ENCODE results near the gene YJU2.
"Not testable (repeated sequence)": the region's sequence is repeated elsewhere in the genome, so short reads cannot be mapped to it uniquely, and the experiment has no call there.

Gene YJU2

DNA sequence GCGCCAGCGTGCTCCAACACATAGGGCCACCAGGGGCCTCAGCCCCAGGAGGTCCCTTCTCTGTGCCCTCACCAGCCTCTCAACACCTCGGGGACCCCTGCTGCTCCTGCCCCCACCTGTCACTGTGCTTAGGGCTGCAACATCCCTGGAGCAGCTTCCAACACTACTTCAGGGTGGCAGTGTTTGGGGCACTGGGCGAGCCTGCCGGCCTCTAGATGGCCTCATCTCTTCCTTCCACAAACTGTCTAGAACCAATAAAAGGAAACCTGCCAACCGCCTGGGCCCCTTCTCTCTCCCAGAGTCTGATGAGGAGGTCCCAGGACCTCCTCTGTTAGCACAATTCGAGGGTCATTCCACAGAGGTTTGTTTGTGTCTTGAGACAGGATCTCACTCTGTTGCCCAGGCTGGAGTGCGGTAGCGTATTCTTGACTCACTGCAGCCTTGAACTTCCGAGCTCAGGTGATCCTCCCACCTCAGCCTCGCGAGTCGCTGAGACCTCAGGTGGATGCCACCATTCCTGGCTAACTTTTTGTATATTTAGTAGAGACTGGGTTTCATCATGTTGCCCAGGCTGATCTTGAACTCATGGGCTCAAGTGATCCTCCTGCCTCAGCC lies 22.0 kb downstream of the YJU2 start:
- DNase-seq = no peak

DNA sequence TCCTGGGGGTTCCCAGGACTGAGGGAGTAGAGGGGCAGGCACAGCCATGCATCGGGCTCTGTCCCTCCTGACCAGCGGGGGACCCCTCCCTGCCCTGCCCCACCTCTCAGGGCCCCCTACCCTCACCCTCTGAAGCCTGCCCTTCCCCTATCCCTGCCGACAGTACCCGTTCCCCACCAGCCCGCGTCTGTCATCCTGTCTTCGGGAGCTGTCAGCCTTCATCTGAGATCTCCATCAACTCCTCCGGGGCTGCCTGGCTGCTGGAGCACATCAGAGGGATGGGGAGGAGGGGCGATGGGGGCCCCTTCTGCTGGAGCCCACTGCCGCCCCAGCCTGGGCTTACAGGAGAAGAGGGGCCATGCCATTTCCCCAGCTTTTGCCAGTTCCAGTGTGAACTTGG lies 26.0 kb downstream of the YJU2 start:
- no peak for DNase-seq

DNA sequence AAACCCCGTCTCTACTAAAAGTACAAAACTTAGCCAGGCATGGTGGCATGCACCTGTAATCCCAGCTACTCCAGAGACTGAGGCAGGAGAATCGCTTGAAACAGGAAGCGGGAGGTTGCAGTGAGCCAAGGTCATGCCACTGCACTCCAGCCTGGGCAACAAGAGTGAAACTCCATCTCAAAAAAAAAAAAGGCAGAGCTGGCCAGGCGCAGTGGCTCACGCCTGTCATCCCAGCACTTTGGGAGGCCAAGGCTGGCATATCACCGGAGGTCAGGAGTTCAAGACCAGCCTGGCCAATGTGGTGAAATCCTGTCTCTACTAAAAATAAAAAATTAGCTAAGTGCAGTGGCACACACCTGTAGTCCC lies 27.4 kb downstream of the YJU2 start:
- DNase-seq = not testable (repeated sequence)

DNA sequence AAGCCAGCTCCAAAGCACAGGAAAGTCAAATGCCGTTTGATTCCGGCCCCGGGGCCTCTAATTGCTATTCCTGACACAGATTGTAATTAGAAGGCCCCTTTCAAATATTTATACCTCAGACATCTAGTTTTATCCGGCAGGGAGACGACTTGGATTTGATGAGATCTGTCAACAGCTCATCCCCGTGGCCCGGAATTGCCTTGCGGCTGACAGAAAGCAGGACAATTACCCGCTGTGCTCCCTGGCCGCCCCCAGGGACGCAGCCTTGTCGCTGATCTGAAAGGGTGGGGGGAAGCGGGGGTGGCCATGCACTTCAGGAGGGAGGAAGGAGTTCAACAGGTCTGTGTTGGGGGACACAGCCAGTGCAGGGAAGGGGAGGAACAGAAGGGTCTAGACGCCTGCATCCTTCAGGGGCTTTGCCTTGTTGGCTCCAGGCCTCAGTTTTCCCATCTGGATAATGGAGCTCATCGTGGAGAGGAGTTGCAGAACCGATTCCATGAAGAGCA lies 30.4 kb downstream of the YJU2 start:
- no peak for DNase-seq

DNA sequence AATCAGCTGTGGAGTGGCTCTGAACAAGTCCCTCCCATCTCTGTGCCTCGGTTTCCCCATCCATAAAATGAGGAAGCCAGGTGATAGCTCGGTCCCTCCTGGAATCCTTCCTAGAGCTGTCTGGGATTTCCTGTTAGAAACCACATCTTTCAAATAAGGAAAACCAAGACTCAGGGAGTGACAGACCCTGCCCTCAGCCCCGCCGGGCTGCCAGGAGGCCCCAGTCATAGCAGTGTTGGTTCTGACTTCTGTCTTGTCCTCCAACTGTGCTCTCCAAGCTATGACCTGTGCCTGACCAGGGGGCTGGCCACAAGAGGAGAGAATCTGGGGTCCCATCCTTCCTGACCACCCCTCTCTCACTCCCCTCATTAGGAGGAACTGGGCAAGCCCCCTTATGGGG lies 31.1 kb downstream of the YJU2 start:
- no peak for DNase-seq

DNA sequence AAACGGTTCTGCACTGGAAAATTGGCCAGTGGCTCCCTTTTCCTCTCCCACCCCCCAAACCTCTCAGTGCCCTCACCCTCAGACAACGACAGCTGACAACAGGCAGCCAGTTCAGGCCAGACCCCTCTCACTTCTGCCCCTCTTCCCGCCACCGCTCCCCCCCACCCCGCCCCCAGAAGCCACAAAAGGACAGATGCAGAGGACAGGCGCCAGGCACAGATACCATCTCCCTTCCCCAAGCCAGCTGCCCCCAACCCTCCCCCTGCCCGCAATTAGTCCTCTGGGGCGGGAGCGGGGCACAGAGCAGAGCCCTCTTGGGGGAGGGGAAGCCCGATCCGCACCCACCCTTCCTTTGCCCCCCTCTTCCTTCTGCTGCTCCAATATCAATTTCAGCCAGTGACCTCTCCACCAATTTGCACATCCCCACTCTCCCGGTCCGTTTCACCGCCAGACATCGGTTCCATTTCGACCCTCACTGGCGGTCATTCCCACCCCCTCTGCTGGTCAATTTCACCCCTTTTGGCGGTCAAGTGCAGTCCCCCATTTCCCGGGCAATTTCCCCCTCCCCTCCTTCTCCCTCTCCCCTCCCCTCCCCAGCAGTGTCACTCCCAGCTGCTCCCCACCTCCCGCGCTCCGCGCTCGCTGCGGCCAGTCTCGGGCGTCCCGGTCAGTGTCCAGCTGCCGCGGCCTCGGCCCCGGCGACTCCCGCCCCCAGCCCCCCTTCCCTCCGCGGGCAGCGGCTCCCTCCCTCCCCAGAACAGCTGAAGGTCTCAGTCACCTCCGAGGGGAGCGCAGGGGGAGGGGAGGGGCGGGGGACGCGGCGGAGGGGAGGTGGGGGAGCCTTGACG lies 31.8 kb downstream of the YJU2 start, which contains the start of gene SHD:
Gene SHD, plus strand, starts transcription at position 848 of the 848 bp plus-strand sequence. CDS start 798 bp downstream, outside the sequence.
- DNase-seq = no peak

DNA sequence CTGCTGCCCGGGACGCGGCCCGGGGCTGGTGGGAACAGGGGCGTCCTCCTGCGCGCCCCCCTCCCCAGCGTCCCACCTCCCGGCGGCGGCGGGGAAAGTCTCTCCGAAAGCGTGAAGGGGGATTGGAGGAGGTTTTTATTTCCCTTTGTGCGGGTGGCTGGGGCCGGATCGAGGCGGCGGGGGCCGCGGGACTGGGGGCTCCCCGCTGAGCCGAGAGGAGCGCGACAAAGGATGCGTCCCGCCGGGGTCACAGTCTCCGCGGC lies 32.3 kb downstream of the YJU2 start:
- no peak for DNase-seq

DNA sequence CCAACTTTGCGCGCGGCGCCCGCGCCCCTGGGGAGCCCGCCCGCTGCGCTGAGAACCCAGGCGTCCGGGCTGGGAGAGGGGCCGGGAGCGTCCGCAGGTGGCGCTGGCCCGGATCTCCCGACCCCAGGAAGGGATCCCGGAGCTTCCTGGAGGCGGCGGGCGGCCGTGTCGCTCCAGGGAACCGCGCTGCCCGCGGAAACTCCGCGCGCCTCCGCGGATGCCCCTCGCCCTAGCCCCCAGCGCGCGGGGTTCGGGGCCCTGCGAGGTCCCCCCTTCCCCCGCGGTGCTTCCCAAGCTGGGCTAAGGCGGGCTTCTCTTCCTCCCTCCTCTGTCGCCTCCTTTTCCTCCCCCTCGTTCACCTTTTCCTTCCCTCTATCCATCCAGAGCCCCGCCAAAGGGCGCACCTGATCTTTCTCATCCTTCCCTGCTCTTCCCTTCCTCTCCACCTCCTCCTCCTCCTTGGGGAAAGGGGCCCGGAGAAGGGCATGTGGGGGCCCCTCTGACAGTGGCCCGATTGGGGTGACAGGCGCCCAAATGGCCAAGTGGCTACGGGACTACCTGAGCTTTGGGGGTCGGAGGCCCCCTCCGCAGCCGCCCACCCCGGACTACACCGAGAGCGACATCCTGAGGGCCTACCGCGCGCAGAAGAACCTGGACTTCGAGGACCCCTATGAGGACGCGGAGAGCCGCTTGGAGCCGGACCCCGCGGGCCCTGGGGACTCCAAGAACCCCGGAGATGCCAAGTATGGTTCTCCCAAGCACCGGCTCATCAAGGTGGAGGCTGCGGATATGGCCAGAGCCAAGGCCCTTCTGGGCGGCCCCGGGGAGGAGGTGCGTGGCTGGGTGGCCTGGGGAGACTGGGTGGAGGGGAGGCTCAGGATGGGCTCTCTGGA lies 32.9 kb downstream of the YJU2 start:
- no peak for DNase-seq

DNA sequence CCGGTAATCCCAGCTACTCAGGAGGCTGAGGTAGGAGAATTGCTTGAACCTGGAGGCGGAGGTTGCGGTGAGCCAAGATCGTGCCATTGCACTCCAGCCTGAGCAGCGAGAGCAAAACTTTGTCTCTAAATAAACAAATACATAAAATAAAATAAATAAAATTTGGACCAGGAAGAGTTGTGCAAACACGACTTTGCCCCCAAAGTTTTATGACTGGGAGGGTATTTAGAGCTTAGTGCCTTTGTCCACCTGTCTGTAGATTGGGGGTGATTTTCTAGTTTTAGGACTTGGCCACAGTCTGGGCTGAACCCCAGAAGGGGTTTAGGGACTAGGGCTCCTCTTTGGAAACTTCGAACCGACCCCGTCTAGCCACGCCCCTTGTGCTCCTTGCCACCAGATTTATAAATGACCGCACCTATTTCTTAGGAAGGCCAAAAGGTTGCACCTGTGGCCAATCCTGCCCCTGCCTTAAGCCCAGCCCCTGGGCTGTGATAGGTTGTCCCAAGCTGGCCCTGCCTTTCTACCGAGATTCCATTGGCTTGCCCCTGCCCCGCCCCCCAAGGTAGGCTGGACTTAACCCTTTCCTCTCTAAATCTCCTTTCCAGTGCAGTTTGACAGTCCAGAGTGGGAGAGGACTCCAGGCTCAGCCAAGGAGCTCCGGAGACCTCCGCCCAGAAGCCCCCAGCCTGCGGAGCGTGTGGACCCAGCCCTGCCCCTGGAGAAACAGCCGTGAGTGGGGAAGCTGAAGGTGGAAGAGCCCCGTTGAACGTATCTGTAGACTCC lies 37.5 kb downstream of the YJU2 start:
- DNase-seq = no peak

DNA sequence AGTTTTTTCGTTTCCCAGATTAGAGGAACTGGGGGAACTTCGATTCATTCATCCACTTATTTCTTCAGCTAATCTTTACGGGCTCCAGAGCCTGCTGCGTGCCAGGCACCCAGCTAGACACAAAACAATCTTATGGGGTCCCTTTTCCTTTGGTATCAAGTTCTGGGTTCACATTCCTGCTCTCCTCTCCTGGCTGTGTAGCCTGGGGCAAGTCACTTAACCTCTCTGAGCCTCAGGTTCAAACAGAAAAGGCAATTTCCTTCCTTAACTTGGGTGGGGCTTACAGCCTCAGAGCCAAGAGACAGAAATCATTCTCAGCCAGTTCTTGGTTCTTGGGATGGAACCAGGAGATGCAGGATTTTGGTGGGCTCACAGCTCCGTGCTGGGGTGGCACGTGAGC lies 38.1 kb downstream of the YJU2 start:
- DNase-seq = no peak

DNA sequence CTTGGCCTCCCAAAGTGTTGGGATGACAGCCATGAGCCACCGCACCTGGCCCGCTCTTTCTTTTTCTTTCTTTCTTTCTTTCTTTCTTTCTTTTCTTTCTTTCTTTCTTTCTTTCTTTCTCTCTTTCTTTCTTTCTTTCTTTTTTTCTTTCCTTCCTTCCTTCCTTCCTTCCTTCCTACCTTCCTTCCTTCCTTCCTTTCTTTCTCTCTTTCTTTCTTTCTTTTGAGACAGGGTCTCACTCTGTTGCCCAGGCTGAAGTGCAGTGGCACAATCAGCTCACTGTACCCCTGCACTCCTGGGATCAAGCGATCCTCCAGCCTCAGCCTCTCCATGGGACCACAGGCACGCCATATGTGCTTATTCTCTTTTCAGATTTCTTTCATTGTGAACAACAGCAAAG lies 39.3 kb downstream of the YJU2 start:
- DNase-seq = not testable (repeated sequence)

DNA sequence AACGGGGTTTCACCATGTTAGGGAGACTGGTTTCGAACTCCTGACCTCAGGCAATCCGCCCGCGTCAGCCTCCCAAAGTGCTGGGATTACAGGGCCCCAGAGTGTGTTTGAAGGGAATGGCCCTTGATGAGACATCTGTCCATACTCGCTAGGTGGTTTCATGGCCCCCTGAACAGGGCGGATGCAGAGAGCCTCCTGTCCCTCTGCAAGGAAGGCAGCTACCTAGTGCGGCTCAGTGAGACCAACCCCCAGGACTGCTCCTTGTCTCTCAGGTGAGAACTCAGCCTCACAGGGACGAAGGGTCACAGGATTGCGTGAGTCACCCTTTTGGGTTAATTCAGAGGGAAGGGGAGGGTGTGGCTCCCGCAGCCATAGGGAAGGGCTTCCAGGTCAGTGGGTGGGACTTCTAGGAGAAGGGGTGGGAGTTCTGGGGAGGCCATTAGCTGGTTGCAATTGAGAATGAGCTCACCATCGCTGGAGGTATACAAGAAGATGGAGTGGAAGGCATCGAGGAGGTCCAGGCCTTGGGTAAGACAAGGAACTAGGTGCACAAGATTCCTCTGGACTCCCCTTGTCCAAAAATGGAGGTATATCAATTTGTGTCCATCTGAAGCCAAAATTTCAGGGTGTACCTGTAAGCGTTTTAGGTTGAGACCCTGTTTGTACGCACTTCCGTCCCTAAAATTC lies 41.4 kb downstream of the YJU2 start:
- DNase-seq = no peak

DNA sequence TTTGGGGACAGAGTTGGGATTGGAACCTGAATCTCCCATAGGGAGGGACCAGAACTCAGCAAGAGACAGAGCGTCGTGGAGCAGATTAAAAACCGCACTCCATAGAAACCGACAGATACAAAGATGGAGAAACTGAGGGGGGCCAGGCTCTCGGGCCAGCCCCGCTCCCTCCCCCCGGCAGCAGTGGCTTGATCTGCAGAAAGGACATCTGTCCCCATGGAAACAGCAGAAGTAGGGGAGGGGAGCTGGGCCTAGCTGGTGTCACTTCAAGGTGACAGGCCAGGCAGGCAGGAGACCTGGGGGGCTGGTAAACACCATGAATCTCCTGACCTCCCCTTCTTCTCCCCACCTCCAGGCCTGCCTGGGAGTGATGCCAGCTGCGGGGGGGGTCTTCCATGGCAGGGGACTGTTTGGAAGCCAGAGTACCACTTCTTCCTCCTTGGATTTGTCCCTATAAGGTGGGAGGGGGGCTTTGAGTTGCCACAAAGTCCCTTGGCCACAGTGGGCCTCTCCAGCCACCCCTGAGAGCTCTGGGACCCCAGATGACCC lies 44.4 kb downstream of the YJU2 start:
- no peak for DNase-seq

DNA sequence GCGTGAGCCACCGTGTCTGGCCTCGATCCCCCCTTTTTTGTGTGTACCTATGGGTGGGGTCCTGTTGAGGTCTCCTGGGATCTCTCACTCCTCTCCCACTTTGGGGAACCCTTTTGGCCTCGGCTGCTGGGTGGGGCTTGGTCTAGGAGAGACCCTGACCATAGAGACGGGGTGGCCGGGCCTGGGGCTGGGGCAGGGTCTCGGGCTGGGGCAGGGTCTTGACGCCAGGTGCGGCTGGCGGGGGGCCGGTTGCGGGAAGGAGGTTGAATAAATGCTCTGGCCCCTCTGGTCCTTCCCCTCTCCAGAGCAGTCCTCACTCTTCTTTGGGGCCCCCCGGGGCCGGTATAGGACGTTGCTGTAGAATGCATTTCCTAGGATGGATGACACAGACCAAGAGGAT lies 45.6 kb downstream of the YJU2 start:
- DNase-seq = no peak

DNA sequence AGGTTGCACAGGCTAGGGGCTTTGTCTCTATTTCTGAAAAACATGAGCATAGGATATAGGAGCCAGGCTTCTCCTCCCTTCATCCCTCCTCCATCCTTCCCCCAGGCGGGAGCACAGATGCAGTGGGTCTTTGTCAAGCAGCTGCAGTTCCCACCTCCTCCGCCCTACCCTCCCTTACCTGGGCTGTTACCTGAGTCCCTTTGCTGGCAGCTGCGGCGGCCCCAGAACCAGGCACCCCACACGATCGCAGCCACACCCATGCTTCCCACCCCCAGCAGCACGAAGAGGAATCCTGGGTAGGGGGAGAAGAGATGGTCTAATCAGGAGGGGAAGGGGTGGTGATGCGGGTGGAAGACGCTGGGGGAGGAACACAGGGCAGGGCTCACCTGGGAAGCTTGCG lies 47.5 kb downstream of the YJU2 start:
- no peak for DNase-seq

DNA sequence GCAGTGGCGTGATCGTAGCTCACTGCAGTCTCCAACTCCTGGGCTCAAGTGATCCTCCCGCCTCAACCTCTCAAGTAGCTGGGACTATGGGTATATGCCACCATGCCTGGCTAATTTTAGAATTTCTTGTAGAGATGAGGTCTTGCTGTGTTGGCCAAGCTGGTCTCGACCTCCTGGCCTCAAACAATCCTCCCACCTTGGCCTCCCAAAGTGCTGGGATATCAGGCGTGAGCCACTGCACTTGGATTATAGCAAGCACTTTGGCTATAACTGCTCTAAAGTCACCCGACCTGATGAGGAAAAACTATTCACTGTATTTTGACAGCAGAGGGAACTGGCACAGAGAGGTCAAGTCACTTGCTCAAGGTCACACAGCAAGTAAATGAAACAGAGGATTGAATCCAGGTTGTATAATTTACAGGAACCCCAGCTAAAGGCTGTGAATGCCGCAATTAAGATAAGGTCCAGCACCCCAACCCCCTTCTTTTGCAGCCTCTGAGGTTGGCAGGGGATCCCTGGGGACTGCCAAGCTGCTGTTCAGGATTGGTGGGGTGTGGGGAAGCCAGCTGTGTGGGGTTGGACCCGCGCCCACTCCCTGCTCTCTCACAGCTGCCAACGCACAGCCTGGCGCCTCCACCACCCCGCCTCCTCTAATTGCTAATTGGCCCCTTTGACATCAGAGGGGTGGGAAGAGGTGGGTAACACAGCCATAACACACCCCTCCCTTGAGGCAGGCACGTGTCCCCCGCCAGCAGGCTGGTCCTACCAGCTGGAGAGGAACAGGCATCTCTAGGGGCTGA lies 49.3 kb downstream of the YJU2 start:
- no peak for DNase-seq

DNA sequence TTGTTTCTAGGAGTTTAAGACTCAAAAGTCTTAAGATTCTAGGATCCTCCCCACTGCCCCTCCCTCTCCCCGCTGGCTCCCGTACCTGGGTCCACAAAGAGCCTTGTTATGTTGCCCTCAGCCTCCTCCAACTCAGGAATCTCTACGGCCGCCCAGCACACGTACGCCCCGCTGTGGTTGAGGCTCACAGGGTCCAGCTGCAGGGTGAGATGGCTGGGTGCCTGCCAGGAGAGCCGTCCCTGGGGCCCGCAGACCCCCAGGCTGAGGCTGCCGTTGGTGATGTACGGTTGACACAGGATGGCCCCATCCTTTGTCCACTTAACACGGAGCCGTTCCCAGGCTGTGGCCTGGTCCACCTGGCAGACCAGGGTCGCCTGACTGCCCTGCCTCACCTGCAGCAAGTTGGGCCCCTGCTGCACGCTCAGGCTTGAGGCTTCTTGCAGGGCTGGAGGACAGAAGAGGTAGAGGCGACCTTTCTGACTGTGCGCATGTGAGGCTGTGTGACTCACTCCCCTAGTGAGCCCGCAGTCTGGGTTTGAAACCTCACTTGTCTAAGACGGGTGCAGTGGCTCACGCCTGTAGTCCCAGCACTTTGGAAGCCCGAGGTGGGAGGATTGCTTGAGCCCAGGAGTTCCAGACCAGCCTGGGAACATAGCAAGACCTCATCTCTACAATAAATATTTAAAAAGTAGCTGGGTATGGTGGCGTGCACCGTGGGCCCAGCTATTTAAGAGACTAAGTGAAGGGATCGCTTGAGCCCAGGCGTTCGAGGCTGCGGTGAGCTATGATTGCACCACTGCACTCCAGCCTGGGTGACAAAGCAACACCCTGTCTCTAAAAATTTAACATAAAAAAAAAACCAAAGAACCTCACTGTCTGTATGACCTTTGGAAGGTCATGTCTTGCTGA lies 51.3 kb downstream of the YJU2 start:
- no peak for DNase-seq

DNA sequence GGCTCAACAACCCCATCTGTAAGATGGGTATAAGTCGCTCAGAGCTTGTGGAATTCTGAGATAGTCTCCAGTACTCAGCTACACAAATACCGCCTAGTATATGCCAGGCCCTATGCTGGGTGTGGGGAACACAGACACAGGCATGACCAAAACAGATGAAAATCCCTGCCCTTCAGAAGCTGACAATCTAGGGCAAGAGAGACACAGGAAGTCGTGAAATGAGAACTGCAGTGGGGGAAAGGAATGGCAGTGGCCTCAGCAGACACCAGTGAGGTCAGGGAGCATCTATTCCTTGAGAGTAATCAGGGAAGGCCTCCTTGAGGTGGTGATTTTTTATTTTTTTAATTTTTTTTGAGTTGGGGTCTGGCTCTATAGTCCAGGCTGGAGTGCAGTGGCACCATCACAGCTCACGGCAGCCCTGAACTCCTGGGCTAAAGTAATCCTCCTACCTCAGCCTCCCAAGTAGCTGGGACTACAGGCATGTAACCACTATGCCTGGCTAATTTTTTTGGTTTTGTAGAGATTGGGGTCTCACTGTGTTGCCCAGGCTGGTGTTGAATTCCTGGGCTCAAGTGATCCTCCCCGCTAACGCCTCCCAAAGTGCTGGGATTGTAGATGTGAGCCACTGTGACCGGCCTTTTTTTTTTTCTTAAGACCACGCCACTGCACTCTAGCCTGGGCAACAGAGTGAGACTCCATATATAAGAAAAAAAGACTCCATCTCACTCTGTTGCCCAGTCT lies 52.1 kb downstream of the YJU2 start:
- DNase-seq = no peak

DNA sequence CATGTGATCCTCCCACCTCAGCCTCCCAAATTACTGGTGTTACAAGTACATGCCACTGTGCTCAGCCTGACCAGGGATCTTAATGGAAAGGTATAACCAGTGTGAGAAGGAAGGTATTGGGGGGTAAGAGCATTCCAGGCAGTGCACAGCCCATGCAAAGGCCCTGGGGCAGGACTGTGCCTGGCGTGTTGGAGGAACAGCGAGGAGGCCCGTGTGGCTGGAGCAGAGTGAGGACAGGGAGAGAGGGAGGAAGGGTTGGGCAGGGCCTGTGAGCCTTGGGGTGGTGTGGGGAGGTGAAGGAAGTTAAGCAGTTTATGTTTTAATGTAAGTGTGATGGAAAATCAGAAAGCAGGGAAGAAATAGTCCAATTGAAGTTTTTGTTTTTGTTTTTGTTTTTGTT lies 53.7 kb downstream of the YJU2 start:
- DNase-seq = no peak

Data from inflammatory macrophage (primary cell).